SK-N-SH (cell line): ENCODE data around the gene HSPB2. TPM values are rescaled to one million over a fixed set of nuclear protein-coding genes. Genes with fewer than 3 reads are reported as not detected.

ENCODE experiments used
- CTCF ChIA-PET: fragments of 300-600, 350-600 bp; formaldehyde crosslinking; extraction: SDS; loops from one replicate; lab custom pipeline; 2021; lab: Yijun Ruan, JAX
- POLR2A ChIA-PET: fragments of 350-600 bp; sonication (Branson Sonifier 250); formaldehyde crosslinking; extraction: SDS; loops from one replicate; lab custom pipeline; 2020; ENCODE audit warnings: antibody characterized with exemption, inconsistent platforms; lab: Yijun Ruan, JAX
- DNase-seq: peaks from one replicate; pipeline ENCODE4 v3.0.0; 2012
- H2AFZ ChIP-seq: fragments of 200-600 bp; sonication (generic); 2 replicates; pipeline ENCODE4 v1.8.1; 2016; ENCODE audit warnings: antibody characterized with exemption, mild to moderate bottlenecking, low read depth
- H3F3A ChIP-seq: fragments of 200-600 bp; sonication (generic); replicated peaks from 2 replicates; pipeline ENCODE3; 2016; ENCODE audit warnings: antibody characterized with exemption, mild to moderate bottlenecking; ENCODE audit not compliant: insufficient read depth
- H3K27ac ChIP-seq, 2 experiments: fragments of 200-500 bp in 1 of 2; fragments of 200-600 bp in 1 of 2; sonication (Bioruptor generic) in 1 of 2; sonication (generic), shearing (Covaris generic) in 1 of 2; 2 replicates each; pipeline versions ENCODE4 v1.5.1 to v1.6.1; 2014 to 2016; ENCODE audit warnings: low read depth in 2 of 2, inconsistent platforms in 1 of 2, low read length in 1 of 2, mild to moderate bottlenecking in 1 of 2, mixed read lengths in 1 of 2
- H3K27me3 ChIP-seq: fragments of 200-600 bp; sonication (generic), shearing (Covaris generic); 2 replicates; pipeline ENCODE4 v1.6.1; 2016; ENCODE audit warnings: mixed run types; ENCODE audit not compliant: insufficient read depth
- H3K36me3 ChIP-seq, 2 experiments: fragments of 200-500 bp in 1 of 2; fragments of 200-600 bp in 1 of 2; sonication (Bioruptor generic) in 1 of 2; sonication (generic) in 1 of 2; replicated peaks in 1 of 2; 2 replicates each; pipeline versions ENCODE3 to v1.5.1; 2014 to 2016; ENCODE audit warnings: low read length in 1 of 2, mild to moderate bottlenecking in 1 of 2; ENCODE audit not compliant: insufficient read depth in 2 of 2, control insufficient read depth in 1 of 2
- H3K4me1 ChIP-seq, 2 experiments: fragments of 200-500 bp in 1 of 2; fragments of 200-600 bp in 1 of 2; sonication (Bioruptor generic) in 1 of 2; sonication (generic), shearing (Covaris generic) in 1 of 2; 2 replicates each; pipeline versions ENCODE4 v1.5.1 to v1.6.1; 2014 to 2016; ENCODE audit warnings: low read depth in 1 of 2, low read length in 1 of 2, mixed run types in 1 of 2; ENCODE audit not compliant: insufficient read depth in 2 of 2, control insufficient read depth in 1 of 2
- H3K4me2 ChIP-seq: fragments of 200-600 bp; sonication (generic), shearing (Covaris generic); 2 replicates; pipeline ENCODE4 v1.6.1; 2017; ENCODE audit warnings: mixed run types
- H3K4me3 ChIP-seq, 2 experiments: fragments of 200-500 bp in 1 of 2; fragments of 200-600 bp in 1 of 2; sonication (Bioruptor generic) in 1 of 2; sonication (generic), shearing (Covaris generic) in 1 of 2; 2 replicates each; pipeline versions ENCODE4 v1.5.1 to v1.8.1; 2014 to 2016; ENCODE audit warnings: low read depth in 2 of 2, inconsistent platforms in 1 of 2, low read length in 1 of 2, mild to moderate bottlenecking in 1 of 2, mixed read lengths in 1 of 2, moderate library complexity in 1 of 2
- H3K79me2 ChIP-seq: fragments of 200-600 bp; sonication (generic); 2 replicates; pipeline ENCODE4 v1.8.1; 2017; ENCODE audit warnings: mild to moderate bottlenecking; ENCODE audit not compliant: insufficient read depth
- H3K9ac ChIP-seq: fragments of 200-600 bp; sonication (generic); 2 replicates; pipeline ENCODE4 v1.6.1; 2017; ENCODE audit warnings: mixed run types
- H3K9me2 ChIP-seq: fragments of 200-600 bp; sonication (generic); 2 replicates; pipeline ENCODE4 v1.6.1; 2017; ENCODE audit warnings: mixed run types
- H3K9me3 ChIP-seq: fragments of 200-600 bp; sonication (generic); 2 replicates; pipeline ENCODE4 v1.6.1; 2017; ENCODE audit warnings: mixed run types, mild to moderate bottlenecking, moderate library complexity
- H4K20me1 ChIP-seq: fragments of 200-600 bp; sonication (generic); 2 replicates; pipeline ENCODE4 v1.6.1; 2017; ENCODE audit warnings: mild to moderate bottlenecking, mixed run types; ENCODE audit not compliant: insufficient read depth
- CHD2 ChIP-seq: fragments of 150-350 bp; IDR thresholded peaks from 2 replicates; pipeline ENCODE4 v1.6.1; 2018; ENCODE audit warnings: low read length; ENCODE audit not compliant: partially characterized antibody
- ELF1 ChIP-seq: IDR thresholded peaks from 2 replicates; pipeline ENCODE4 v1.4.0; 2012
- EP300 ChIP-seq, 2 experiments: IDR thresholded peaks; 2 replicates each; pipeline versions ENCODE4 v1.4.0 to v1.6.1; 2012; ENCODE audit warnings: borderline replicate concordance in 1 of 2, low read depth in 1 of 2, low read length in 1 of 2
- EZH2phosphoT487 ChIP-seq: fragments of 200-600 bp; sonication (generic); IDR thresholded peaks from 2 replicates; pipeline ENCODE4 v1.6.1; 2017; ENCODE audit warnings: low read depth, mixed run types, mild to moderate bottlenecking, antibody characterized with exemption, moderate library complexity, borderline replicate concordance
- FOSL2 ChIP-seq: IDR thresholded peaks from 2 replicates; pipeline ENCODE4 v1.4.0; 2012; ENCODE audit warnings: low read depth, mild to moderate bottlenecking, moderate library complexity, borderline replicate concordance
- FOXJ3 ChIP-seq: sonication (generic); formaldehyde crosslinking; IDR thresholded peaks from 2 replicates; pipeline ENCODE4 v1.5.1; 2020; ENCODE audit warnings: mild to moderate bottlenecking, missing genetic modification reagents
- FOXM1 ChIP-seq: IDR thresholded peaks from 2 replicates; pipeline ENCODE4 v1.4.0; 2012; ENCODE audit warnings: low read depth, mild to moderate bottlenecking
- GATA2 ChIP-seq: sonication (generic); formaldehyde crosslinking; IDR thresholded peaks from 2 replicates; pipeline ENCODE4 v1.5.0; 2020; ENCODE audit warnings: mild to moderate bottlenecking, missing genetic modification reagents
- JUND ChIP-seq: IDR thresholded peaks from 2 replicates; pipeline ENCODE4 v1.4.0; 2012
- MAX ChIP-seq: IDR thresholded peaks from 2 replicates; pipeline ENCODE4 v1.4.0; 2012; ENCODE audit warnings: low read depth
- MXI1 ChIP-seq: IDR thresholded peaks from 2 replicates; pipeline ENCODE4 v1.6.1; 2012; ENCODE audit warnings: mild to moderate bottlenecking, low read depth, low read length, improper control_type of control experiment
- NRF1 ChIP-seq: IDR thresholded peaks from 2 replicates; pipeline ENCODE4 v1.6.1; 2012; ENCODE audit warnings: low read depth, mild to moderate bottlenecking, low read length
- PBX3 ChIP-seq: IDR thresholded peaks from 2 replicates; pipeline ENCODE4; 2012
- RAD21 ChIP-seq: IDR thresholded peaks from 2 replicates; pipeline ENCODE4 v1.6.1; 2012; ENCODE audit warnings: mild to moderate bottlenecking, low read length
- RCOR1 ChIP-seq: fragments of 150-350 bp; IDR thresholded peaks from 2 replicates; pipeline ENCODE4 v1.6.1; 2017; ENCODE audit warnings: antibody characterized with exemption, low read length
- RFX5 ChIP-seq: IDR thresholded peaks from 2 replicates; pipeline ENCODE4 v1.6.1; 2012; ENCODE audit warnings: mild to moderate bottlenecking, improper control_type of control experiment, low read length
- RXRA ChIP-seq: IDR thresholded peaks from 2 replicates; pipeline ENCODE4 v1.4.0; 2012; ENCODE audit warnings: low read depth, mild to moderate bottlenecking, borderline replicate concordance
- SIN3A ChIP-seq: IDR thresholded peaks from 2 replicates; pipeline ENCODE4 v1.6.1; 2012; ENCODE audit warnings: low read depth, mild to moderate bottlenecking, low read length, moderate library complexity, borderline replicate concordance
- SMC3 ChIP-seq: IDR thresholded peaks from 2 replicates; pipeline ENCODE4 v1.6.1; 2012; ENCODE audit warnings: low read depth, low read length, improper control_type of control experiment
- TAF1 ChIP-seq: IDR thresholded peaks from 2 replicates; pipeline ENCODE4 v1.6.1; 2012; ENCODE audit warnings: low read depth, mild to moderate bottlenecking, low read length, moderate library complexity, borderline replicate concordance
- TCF12 ChIP-seq: IDR thresholded peaks from 2 replicates; pipeline ENCODE4 v1.4.0; 2012
- USF1 ChIP-seq: IDR thresholded peaks from 2 replicates; pipeline ENCODE4 v1.4.0; 2012; ENCODE audit warnings: low read depth, borderline replicate concordance
- USF2 ChIP-seq: fragments of 150-350 bp; IDR thresholded peaks from 2 replicates; pipeline ENCODE4 v1.6.1; 2017; ENCODE audit warnings: antibody characterized with exemption, low read length, low read depth, borderline replicate concordance
- YY1 ChIP-seq: IDR thresholded peaks from 2 replicates; pipeline ENCODE4 v1.4.0; 2012; ENCODE audit warnings: low read depth, mild to moderate bottlenecking
- WGBS: methylation state at CpG from one replicate; pipeline ENCODE4 v1.1.6; 2017; ENCODE audit warnings: low lambda C conversion rate; 5-methylcytosine and 5-hydroxymethylcytosine counted together
- polyA plus RNA-seq, 3 experiments: library from polyadenylated mRNA; depleted of rRNA; stranded (reverse); fragments of >200 nt; gene quantifications; 2 replicates each; pipeline ENCODE4 v1.2.3, GENCODE V29; 2012

The HSPB2 gene
- polyA plus RNA-seq, 1 of the 3 experiments (the other 2 are of a cell fraction) = not detected

DNA sequence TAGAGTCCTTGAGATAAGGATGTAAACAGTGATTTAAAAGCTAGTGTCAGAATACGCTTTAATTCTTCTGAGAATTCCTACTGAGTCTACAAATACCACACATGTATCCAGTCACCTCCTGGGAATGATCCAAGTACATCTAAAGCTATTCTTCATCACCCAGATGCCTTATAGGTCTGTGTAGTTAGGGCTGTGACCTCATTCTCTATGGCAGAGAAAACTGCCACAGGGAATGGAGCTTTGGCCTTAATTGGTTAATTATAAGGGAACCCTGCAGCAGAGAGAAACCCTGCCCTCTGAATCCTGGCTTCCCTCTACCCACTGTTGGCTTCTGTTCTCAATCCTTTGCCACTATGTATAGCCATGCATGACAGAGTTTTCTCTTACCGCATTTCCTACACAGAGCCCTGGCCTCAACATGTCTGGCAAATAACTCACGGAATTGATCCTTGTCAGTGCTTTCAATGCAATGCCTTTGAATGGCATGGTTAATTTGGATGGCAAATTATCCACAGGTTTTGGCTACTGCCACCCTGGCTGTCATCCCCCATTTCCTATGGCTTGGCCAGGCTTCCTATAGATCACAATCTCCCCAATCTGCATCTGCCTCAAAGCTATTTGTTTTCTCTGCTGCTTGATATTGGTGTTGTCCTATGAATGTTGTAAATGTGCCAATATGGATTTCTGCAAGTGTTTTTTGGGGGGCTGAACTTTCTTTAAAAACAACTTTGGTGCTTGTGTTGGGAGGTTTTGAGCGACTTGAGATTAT, 27.5 kb downstream of the HSPB2 start (continued):
- TF ChIP-seq PBX3 (peak; percentile 61), CHD2 (no peak), NRF1 (no peak), USF1 (no peak), RFX5 (no peak), RXRA (no peak), USF2 (no peak), SIN3A (no peak), ELF1 (no peak), TCF12 (peak; percentile 60)
- TF ChIP-seq, all 33 proteins: peak for 9

DNA sequence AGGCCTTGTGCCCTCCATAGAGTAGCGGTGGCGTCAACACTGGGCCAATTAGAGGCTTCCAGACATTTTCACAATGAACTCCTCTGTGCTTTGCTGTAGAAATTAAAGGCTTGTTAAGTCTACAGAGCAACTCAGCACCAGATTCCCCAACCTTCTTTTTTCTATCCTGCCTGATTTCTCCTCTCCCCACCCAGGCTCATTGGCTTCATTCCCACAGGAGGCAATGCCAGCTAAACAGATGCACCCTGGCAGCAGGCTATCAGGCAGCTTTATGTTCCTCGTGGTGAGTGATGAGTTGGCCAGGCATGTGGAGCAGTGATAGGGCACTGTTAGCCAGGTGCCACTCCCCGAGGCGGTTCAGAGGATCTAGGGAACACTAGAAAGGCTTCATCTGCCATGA, 29.4 kb downstream of the HSPB2 start:
- CTCF ChIA-PET = interaction anchor here (1.0 to 1.9 kb wide), 4 partner anchors 10 to 40 kb away, joined by 3 to 7 read pairs (median 5); no protein-coding TSS in a partner anchor
- Histone ChIP-seq H4K20me1 (no peaks in the 10 kb centered on the region), H3K27ac (peak overlapping the region; percentile 31 to 96), H3F3A (peaks cover 60% of the 10 kb centered on the region), H2AFZ (no peak overlapping the region), H3K9me2 (no peaks in the 10 kb centered on the region), H3K79me2 (peaks cover 57% of the 10 kb centered on the region; the same call in 1 of the 2 replicates), H3K4me2 (peak overlapping the region; percentile 12; the same call in 1 of the 2 replicates), H3K9me3 (no peaks in the 10 kb centered on the region), H3K27me3 (no peaks in the 10 kb centered on the region), H3K4me3 (no peak overlapping the region), H3K4me1 (peaks cover 50 to 67% of the 10 kb centered on the region in 2 experiments), H3K9ac (peak overlapping the region; percentile 24), H3K36me3 (no peaks in the 10 kb centered on the region)
- 60% methylated on average over 3 of the region's 5 CpGs for WGBS
- POLR2A ChIA-PET = no interaction called here
- DNase-seq = peak; percentile 44
- TF ChIP-seq PBX3 (peak; percentile 63), NRF1 (no peak), USF2 (no peak), TAF1 (no peak), MXI1 (peak; percentile 77), MAX (peak; percentile 64), FOSL2 (no peak), JUND (no peak), FOXJ3 (CRISPR knock-in tag) (no peak), EZH2phosphoT487 (no peak), ELF1 (no peak), RCOR1 (peak; percentile 58), GATA2 (CRISPR knock-in tag) (no peak), USF1 (no peak), RFX5 (peak; percentile 89), CHD2 (peak; percentile 51), SMC3 (no peak), EP300 (IDR thresholded peaks at IDR 0.05; ENCODE audit: borderline replicate concordance in 1 of 2, low read depth in 1 of 2, low read length in 1 of 2) (0 out of 4 replicates have a peak, but pooled peaks of 1 of the 2 experiments have one; percentile 30), SIN3A (no peak), FOXM1 (no peak), TCF12 (peak; percentile 64), RAD21 (no peak), YY1 (no peak)
